SKM-1 treated with dmso at 0.1 percent for 144 hours (cell line): ENCODE measurements around the gene PRLH.
A peak's percentile ranks its signal among the peaks of the same experiment; 100 is the strongest.

Experiments used
- DNase-seq: peaks from one replicate; lab custom pipeline; 2025; ENCODE audit not compliant: unreplicated experiment; lab: John Stamatoyannopoulos, UW

The PRLH gene

GRCh38 chr2:237563816-237564215 lies 2.6 kb upstream of the PRLH start:
- no peak for DNase-seq

DNA sequence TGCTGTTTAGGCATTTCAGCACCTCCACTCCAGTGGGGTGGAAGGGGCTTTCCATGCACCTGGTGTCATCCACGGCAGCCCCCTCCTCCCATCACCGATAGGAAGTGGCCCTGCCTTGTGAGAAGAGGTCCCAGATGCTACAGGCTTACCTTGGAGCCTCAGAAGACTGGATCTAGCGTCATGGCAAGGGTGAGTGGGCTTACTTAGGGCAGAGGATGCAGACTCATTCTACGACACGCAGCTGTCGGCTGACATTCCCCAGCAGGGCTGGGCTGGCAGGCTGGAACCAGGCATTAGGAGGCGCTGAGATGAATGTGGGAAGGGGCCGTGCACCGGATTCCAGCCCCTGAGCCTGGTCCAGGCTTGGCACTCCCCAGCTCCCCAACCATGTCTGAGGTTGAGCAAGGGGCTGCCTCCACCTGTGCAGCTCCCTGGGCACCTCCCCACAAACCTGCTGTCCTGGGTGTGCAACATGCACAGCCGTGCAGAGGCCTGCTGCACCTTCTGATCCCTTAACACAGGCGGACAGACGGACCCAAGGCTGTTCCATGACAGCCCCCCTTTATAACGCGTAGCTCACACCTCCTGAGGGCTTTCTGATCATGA lies 1.7 kb upstream of the PRLH start:
- no peak for DNase-seq

GRCh38 chr2:237565974-237566373 lies 400 bp upstream of the PRLH start:
- no peak for DNase-seq

- no peak for DNase-seq
These were observed 1.1 kb downstream of the PRLH start for GRCh38 chr2:237567276-237568029.

DNA sequence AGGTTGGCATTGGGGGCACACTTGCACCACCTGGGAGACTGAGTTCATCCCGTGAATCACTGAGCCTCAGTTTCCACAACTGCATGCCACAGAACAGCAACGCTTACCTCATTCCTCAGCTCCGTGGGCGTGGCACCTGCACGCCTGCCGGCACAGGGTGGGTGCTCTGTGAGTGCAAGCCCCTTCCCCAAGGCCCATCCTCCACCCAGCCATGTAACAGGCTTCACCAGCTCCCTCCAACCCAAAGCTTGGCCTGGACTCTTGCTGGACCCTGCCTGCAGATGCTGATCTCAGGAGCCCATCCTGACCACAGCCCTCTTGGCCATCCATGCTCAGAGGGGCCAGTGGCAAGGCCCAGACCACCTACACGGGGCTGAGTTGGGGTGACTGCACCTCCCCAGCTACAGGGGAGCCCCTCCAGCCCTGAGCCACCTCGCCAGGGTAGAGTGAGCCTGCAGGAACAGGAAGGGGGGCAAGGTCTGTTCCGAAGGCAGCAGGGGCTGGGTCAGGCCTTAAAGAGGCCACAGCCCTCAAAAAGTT lies 1.8 kb downstream of the PRLH start:
- no peak for DNase-seq

- no peak for DNase-seq
These were observed 2.7 kb downstream of the PRLH start for GRCh38 chr2:237569041-237569440.

GRCh38 chr2:237569896-237570295 lies 3.5 kb downstream of the PRLH start:
- no peak for DNase-seq

- no peak for DNase-seq
These were observed 4.5 kb downstream of the PRLH start for GRCh38 chr2:237570776-237571335.

DNA sequence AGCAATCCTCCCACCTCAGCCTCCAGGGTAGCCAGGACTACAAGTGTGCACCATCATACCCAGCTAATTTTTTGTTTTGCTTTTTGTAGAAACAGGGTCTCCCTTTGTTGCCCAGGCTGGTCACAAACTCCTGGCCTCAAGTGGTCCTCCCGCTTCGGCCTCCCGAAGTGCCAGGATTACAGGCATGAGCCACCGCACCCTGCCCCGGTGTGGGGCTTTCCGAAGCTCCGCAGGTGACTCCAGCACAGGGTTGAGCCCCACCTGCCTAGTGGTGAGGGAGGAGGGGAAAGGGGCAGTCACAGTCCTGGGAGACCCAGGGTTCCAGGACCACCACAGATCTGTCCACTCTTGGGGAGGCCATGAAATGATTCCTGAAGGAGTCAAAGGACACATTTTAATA lies 5.2 kb downstream of the PRLH start:
- DNase-seq = no peak

DNA sequence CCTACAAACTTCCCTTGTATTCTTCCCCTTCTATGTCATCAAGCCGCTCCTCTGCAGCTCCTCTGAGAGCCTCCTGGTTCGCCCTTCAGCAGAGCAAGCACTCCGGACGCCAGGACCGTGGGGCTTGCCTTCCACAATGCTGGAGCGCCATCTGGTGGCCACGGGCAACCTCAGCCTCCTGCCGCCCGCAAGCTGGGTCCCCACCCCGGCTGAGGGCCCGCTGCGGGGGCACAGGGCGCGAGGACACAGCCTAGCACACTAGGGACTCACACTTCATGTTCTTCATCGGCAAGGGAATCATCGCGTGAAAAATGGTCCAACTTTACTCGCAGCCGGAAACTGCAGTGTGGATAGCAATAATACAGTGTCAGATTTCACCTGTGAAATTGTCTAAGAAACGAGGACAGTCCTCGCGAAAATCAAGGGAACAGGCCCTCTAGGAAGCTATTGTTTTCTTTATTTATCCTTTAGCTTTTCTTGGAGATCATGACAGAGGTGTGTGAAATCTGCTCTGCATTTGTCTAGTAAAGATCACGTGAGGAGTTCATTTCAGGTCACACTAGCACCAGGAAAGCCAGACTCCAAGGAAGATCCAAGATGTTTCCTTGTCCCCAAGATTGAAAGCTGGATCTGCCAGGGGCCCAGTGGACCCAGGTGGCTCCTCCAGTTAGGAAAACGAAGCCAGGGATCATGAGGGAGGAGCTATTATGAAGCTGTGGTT lies 5.8 kb downstream of the PRLH start:
- peak; percentile 86 for DNase-seq

DNA sequence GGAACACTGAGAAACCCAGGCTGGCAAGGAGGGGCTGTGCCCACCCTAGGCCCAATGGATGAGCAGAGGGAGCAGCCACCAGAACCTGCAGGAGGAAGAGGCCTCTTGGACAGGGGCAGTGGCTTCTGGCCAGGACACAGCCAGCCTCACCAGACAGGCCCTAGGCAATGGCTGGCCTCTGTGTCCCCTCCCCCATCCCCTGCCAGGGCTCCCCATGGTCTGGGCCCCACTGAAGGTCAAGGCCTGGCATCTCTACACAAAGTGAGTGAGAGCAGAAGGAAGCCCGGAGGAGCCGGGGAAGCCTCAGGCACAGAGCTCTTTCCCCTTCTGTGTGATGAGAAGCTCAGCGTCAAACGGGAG lies 6.3 kb downstream of the PRLH start:
- DNase-seq = no peak

DNA sequence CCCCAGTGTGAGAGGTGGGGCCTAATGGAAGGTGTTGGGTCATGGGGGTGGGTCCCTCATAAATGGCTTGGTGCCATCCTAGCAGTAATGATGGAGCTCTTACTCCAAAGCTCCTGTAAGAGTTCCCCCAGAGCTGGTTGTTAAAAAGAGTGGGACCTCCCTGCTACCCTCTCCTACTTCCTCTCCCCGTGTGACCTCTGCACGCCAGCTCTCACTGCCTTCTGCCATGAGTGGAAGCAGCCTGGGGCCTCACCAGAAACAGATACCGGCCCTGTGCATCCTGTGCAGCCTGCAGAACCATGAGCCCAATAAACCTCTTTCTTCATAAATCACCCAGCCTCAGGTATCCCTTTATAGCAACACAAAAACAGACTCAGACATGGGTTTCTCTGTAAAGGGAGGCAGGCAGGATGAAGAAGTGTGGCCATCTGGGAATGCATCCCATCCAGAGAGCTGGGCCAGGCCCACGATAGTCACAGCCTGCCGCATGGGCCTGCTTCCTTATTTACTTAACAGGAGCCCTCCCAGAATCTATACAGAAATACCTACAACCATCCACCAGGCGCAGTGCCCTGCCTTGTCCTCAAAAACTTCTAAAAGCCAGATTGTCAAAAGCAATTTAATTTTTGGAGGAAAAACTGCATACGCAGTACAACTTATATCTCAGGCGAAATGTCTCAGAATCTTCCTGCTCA lies 7.5 kb downstream of the PRLH start:
- DNase-seq = no peak

GRCh38 chr2:237574467-237574866 lies 8.1 kb downstream of the PRLH start:
- DNase-seq = no peak

DNA sequence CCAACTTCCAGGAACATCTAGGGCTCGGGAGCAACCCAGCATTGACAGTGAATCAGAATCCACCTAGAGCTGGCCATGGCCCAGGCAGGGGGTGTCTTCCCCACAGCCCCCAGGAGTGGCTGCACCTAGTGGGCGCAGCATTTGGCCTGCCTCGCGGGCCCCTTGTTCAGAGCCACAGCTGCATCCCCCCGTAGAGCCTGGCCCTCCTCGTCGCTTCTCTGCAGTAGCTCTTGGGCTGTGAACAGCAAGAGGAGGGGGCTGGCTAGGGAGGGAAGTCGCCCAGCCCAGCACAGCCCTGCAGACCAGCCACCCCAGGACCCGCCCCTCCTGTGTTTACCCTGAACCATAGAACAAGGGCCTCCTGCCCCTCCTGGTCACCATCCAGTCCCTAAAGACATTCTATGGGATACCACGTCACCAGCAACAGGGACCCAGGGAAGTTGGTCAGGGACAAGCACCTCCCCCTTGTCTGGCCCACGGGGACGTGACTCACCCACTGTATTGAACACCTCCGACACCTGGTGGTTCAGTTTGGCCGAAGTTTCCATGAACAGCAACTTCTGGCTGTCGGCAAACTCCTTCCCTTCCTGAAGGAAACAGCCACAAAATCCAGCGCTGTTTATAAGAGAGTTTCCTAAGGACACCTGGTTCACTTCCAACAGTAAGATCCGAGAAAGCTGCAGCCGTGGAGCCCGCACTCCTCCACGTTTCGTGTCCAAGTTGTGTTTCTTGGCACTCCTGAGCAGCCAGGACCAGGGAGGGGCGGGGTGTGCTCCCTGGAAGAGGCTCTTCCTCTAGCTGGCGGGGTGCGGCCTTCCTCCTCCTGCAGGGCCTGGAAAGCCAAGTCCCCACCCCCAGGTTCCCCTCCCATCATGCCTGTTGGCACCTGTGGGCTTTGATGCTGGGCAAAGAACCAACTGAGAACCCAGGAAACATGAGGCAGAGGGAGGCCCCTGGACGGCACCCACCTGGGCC lies 8.8 kb downstream of the PRLH start:
- DNase-seq = no peak

- DNase-seq = no peak
These were observed 9.8 kb downstream of the PRLH start for GRCh38 chr2:237575869-237576862.

- DNase-seq = no peak
These were observed 10.6 kb downstream of the PRLH start for GRCh38 chr2:237576974-237577373.

- no peak for DNase-seq
These were observed 11.1 kb downstream of the PRLH start for GRCh38 chr2:237577458-237577857.

DNA sequence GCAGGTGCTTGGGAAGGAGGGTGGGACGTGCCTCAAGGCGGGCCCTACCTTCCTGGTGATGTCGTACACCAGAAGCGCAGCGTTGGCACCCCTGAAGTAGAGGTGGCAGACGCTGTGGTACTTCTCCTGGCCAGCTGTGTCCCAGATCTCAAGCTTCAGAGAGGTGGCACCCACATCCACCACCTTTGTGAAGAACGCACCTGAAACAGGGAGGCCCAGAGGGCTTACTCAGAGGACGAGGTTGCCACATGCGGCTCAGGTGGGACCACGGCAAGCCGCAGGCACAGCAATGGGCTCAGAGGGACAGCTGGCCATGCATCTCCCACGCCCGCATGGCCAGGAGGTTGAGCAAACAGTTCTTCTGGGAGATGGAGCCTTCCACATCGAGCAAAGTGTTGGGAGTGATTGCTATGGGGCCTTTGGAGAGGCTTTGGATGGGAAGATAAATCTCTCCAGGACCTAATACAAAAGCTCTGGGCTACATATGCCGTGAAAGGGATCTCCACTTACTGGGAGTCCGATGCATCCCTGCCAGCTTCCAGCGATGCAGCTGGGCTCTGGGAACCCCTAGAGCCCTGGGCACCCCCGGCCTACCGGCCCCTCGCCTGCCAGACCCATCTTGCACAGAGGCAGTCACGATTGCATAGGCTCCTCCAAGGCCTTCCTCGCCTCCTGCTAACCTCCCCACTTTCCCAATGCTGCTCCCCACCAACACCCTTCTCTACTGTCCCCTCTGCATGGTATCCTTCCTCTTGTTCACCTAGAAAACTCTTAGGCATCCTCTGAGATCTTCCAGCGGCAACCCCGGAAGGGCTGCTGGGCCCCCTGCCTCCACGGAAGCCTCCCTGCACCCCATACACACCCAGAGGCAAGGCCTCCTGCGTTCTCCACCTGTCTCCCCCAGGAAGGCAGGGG lies 11.8 kb downstream of the PRLH start:
- no peak for DNase-seq
